ENCODE results near the gene CLEC17A. TPM values are rescaled to one million over a fixed set of nuclear protein-coding genes. Genes with fewer than 3 reads are reported as not detected.

CLEC17A gene, protein sequence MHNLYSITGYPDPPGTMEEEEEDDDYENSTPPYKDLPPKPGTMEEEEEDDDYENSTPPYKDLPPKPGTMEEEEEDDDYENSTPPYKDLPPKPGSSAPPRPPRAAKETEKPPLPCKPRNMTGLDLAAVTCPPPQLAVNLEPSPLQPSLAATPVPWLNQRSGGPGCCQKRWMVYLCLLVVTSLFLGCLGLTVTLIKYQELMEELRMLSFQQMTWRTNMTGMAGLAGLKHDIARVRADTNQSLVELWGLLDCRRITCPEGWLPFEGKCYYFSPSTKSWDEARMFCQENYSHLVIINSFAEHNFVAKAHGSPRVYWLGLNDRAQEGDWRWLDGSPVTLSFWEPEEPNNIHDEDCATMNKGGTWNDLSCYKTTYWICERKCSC
- not detected in 2 replicates for total RNA-seq (2021; fragmentation: NEBNext Ultra II Directional; extraction: Animal tissue kit (Norgen Biotek cat#: 25700))
- not detected in 2 replicates for polyA plus RNA-seq (2011; rRNA removed)
- not detected for polyA plus RNA-seq (2011; cell fraction: cytosol; rRNA removed)
- not detected for polyA plus RNA-seq (2011; cell fraction: nucleus; rRNA removed)
- not detected in 4 replicates for polyA plus RNA-seq (2012, experiment 1 of 2)
- not detected for polyA plus RNA-seq (2012, experiment 2 of 2)
- polyA plus RNA-seq (2013, experiment 1 of 2), result 0.04 TPM
- 0.09 TPM for polyA plus RNA-seq (2013, experiment 2 of 2)
- not detected in 2 replicates for polyA minus RNA-seq (2011; rRNA and poly(A)+ RNA removed)
- polyA minus RNA-seq (2011; cell fraction: cytosol; rRNA and poly(A)+ RNA removed), result not detected
- polyA minus RNA-seq (2011; cell fraction: nucleus; rRNA and poly(A)+ RNA removed), result not detected
- long read RNA-seq, experiment 1, result 0 reads
- long read RNA-seq, experiment 2, result 0 reads

DNA sequence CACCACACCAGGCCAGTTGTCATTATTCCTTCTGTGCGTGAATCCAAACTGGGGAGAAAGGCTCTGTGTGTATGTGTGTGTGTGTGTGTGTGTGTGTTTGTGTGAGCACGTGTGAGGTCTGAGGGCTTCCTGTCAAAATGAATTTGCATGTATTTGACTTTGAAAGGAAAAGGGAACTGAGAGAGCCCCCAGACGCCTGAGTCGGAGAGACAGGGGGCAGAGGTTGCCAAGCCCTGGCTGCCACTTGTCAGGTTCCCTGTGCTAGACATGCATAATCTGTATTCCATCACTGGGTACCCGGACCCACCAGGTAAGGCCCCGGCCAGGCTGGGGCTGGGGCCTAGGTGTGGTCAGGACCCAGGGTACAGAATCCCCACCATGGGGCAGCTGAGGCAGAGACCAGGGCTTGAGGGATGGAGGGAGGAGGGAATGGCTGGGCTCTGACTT, at the start of gene CLEC17A:
CLEC17A (plus strand) TSS at position 191 of the 447 bp plus-strand sequence; CDS start at position 268, 77 bp downstream.
- no peak within 1 kb of the TSS for H3K4me3 ChIP-seq (ENCODE audit: extremely low read depth in 1 of 4, insufficient read depth in 2 of 4, low read depth in 3 of 4, low read length in 4 of 4)
- TF ChIP-seq CREB1 (IDR thresholded peaks at IDR 0.05) (no peak), GTF2F1 (IDR thresholded peaks at IDR 0.05; ENCODE audit: borderline replicate concordance, low read depth, low read length) (no peak), SP4 (IDR thresholded peaks at IDR 0.05; ENCODE audit: low read length) (no peak), SRF (IDR thresholded peaks at IDR 0.05; ENCODE audit: low read depth, low read length) (no peak), POLR2A (IDR thresholded peaks at IDR 0.05; ENCODE audit: control extremely low read depth in 1 of 2, low read depth in 2 of 2, low read length in 2 of 2) (no peak), BRCA1 (IDR thresholded peaks at IDR 0.05; ENCODE audit: low read depth, low read length) (no peak), FOSL1 (IDR thresholded peaks at IDR 0.05; ENCODE audit: insufficient read depth, low read depth, low read length) (no peak), SP1 (IDR thresholded peaks at IDR 0.05; ENCODE audit: low read depth, low read length) (no peak), SIRT6 (IDR thresholded peaks at IDR 0.05; ENCODE audit: low read length) (no peak), GABPA (IDR thresholded peaks at IDR 0.05; ENCODE audit: borderline replicate concordance, insufficient read depth, low read length) (no peak), NRF1 (IDR thresholded peaks at IDR 0.05; ENCODE audit: low read depth, low read length) (no peak)
- TF ChIP-seq, protein P1, sequence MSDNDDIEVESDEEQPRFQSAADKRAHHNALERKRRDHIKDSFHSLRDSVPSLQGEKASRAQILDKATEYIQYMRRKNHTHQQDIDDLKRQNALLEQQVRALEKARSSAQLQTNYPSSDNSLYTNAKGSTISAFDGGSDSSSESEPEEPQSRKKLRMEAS (IDR thresholded peaks at IDR 0.05), result no peak

More for the DNA sequence above, at the start of gene CLEC17A:
- Histone ChIP-seq H3K27ac (ENCODE audit: low read depth, low read length) (no peak within 1 kb of the TSS), H2BK5ac (ENCODE audit: low read depth, low read length) (no peak within 1 kb of the TSS), H3K23me2 (ENCODE audit: low read depth, low read length) (no peaks in the 10 kb centered on the region), H2BK12ac (ENCODE audit: low read depth, low read length) (no peak within 1 kb of the TSS), H3K79me1 (ENCODE audit: low read depth, low read length) (no peaks in the 10 kb centered on the region), H3K9ac (replicated peaks in 1 of 4; ENCODE audit: extremely low read depth in 1 of 4, low read depth in 3 of 4, low read length in 3 of 4) (no peak within 1 kb of the TSS), H3K18ac (ENCODE audit: extremely low read depth, low read length) (no peak within 1 kb of the TSS), H4K5ac (ENCODE audit: insufficient read length, low read depth, low read length) (no peak within 1 kb of the TSS), H3K4me1 (replicated peaks in 1 of 4; ENCODE audit: control insufficient read depth in 3 of 4, insufficient read depth in 4 of 4, low read length in 3 of 4) (no peaks in the 10 kb centered on the region), H4K91ac (replicated peaks; ENCODE audit: insufficient read length, low read length) (no peak within 1 kb of the TSS), H3K4me2 (ENCODE audit: insufficient read depth in 1 of 2, low read depth in 2 of 2, low read length in 2 of 2) (no peak within 1 kb of the TSS), H2BK15ac (ENCODE audit: low read length) (no peak within 1 kb of the TSS), H3K79me2 (ENCODE audit: control insufficient read depth in 1 of 2, insufficient read depth in 2 of 2, low read length in 2 of 2) (no peaks in the 10 kb centered on the region), H3K14ac (ENCODE audit: insufficient read length) (no peak within 1 kb of the TSS), H2AK5ac (ENCODE audit: low read depth, low read length) (no peak within 1 kb of the TSS), H3K36me3 (ENCODE audit: control insufficient read depth in 2 of 4, insufficient read depth in 4 of 4, low read length in 3 of 4) (no peaks in the 10 kb centered on the region), H3K27me3 (replicated peaks in 1 of 4; ENCODE audit: control insufficient read depth in 3 of 4, extremely low read depth in 1 of 4, insufficient read depth in 3 of 4, low read length in 3 of 4) (no peaks in the 10 kb centered on the region), H4K8ac (ENCODE audit: extremely low read depth, insufficient read depth, low read length) (no peak within 1 kb of the TSS), H3K56ac (replicated peaks; ENCODE audit: insufficient read length, low read depth, low read length) (no peak within 1 kb of the TSS), H3K23ac (ENCODE audit: insufficient read length) (no peak within 1 kb of the TSS), H4K20me1 (replicated peaks in 1 of 2; ENCODE audit: control insufficient read depth in 1 of 2, insufficient read depth in 2 of 2, low read length in 2 of 2) (no peaks in the 10 kb centered on the region), H2BK20ac (ENCODE audit: low read length) (no peak within 1 kb of the TSS), H2AFZ (ENCODE audit: low read length) (no peak within 1 kb of the TSS), H3K9me3 (ENCODE audit: insufficient read depth in 2 of 2, low read depth in 1 of 2, low read length in 1 of 2) (peaks cover 0 to 11% of the 10 kb centered on the region in 2 experiments; a peak in 2 of 4 replicates), H2BK120ac (replicated peaks; ENCODE audit: low read depth, low read length) (no peak within 1 kb of the TSS), H3K4ac (replicated peaks; ENCODE audit: insufficient read length, low read depth, low read length) (no peak within 1 kb of the TSS)
- WGBS, 2 experiments (ENCODE audit: extremely low coverage in 1 of 2, insufficient coverage in 1 of 2, insufficient read length in 1 of 2, insufficient replicate concordance in 2 of 2, low coverage in 1 of 2, low lambda C conversion rate in 2 of 2, missing lambda C conversion rate in 1 of 2), result 76% methylated on average over 6 of the region's 6 CpGs; no CpG with 5 or more reads in 1 of the 2 experiments
- DNase-seq (ENCODE audit: low read depth in 1 of 2, low spot score in 2 of 2), result no peak
- FAIRE-seq, result no peak
- POLR2A ChIA-PET (ENCODE audit: partially characterized antibody), result no interaction called here
- CTCF ChIA-PET (ENCODE audit: partially characterized antibody), result no interaction called here
